NCI-H748 (cell line): ENCODE results near the gene RPS6KL1.

Experiments
- DNase-seq: peaks from one replicate; lab custom pipeline; 2025; ENCODE audit not compliant: unreplicated experiment; lab: John Stamatoyannopoulos, UW

The RPS6KL1 gene

GRCh38 chr14:74913986-74914573, 9.0 kb downstream of the RPS6KL1 start:
- peak; percentile 48 for DNase-seq

GRCh38 chr14:74913393-74913910, 9.6 kb downstream of the RPS6KL1 start:
- DNase-seq: no peak

- no peak for DNase-seq
These were observed 10.3 kb downstream of the RPS6KL1 start for GRCh38 chr14:74912801-74913200.

GRCh38 chr14:74912111-74912510, 10.9 kb downstream of the RPS6KL1 start:
- DNase-seq: no peak

- DNase-seq: no peak
These were observed 11.4 kb downstream of the RPS6KL1 start for GRCh38 chr14:74911704-74912103.

GRCh38 chr14:74911221-74911620, 11.8 kb downstream of the RPS6KL1 start:
- no peak for DNase-seq

GRCh38 chr14:74910556-74910955, 12.5 kb downstream of the RPS6KL1 start:
- DNase-seq: no peak

GRCh38 chr14:74909911-74910310, 13.1 kb downstream of the RPS6KL1 start:
- no peak for DNase-seq

GRCh38 chr14:74909501-74909900, 13.6 kb downstream of the RPS6KL1 start:
- no peak for DNase-seq

- no peak for DNase-seq
These were observed 14.2 kb downstream of the RPS6KL1 start for GRCh38 chr14:74908861-74909341.

GRCh38 chr14:74907744-74908143, 15.3 kb downstream of the RPS6KL1 start:
- DNase-seq: no peak

- no peak for DNase-seq
These were observed 16.0 kb downstream of the RPS6KL1 start for GRCh38 chr14:74906925-74907521.

- DNase-seq: peak; percentile 53
These were observed 17.4 kb downstream of the RPS6KL1 start for GRCh38 chr14:74905595-74906142.

GRCh38 chr14:74904635-74905503, 18.2 kb downstream of the RPS6KL1 start:
- no peak for DNase-seq

- DNase-seq: no peak
These were observed 19.9 kb downstream of the RPS6KL1 start for GRCh38 chr14:74902941-74903705.

GRCh38 chr14:74898694-74899093, 24.4 kb downstream of the RPS6KL1 start:
- no peak for DNase-seq

- no peak for DNase-seq
These were observed 25.0 kb downstream of the RPS6KL1 start for GRCh38 chr14:74898083-74898482.

- no peak for DNase-seq
These were observed 25.4 kb downstream of the RPS6KL1 start for GRCh38 chr14:74897642-74898041.

- no peak for DNase-seq
These were observed 26.7 kb downstream of the RPS6KL1 start for GRCh38 chr14:74896400-74896799.

- DNase-seq: no peak
These were observed 29.4 kb downstream of the RPS6KL1 start for GRCh38 chr14:74893614-74894091.

GRCh38 chr14:74892745-74893144, 30.3 kb downstream of the RPS6KL1 start:
- DNase-seq: no peak
